Cardiac fibroblast (primary cell): Measurements from ENCODE around the gene FREM1.

Source experiments
- DNase-seq, 2 donors: peaks; one replicate each; pipeline versions ENCODE4 v3.0.0 to v3.0.0-alpha.2; 2010; ENCODE audit warnings: low read depth in 2 of 2
- H3K4me3 ChIP-seq, 2 donors: replicated peaks in 1 of 2; 1 replicate in 1 of 2; 2 replicates in 1 of 2; pipeline ENCODE4 v1.5.1; 2011; ENCODE audit warnings: low read depth in 2 of 2, low read length in 2 of 2, mild to moderate bottlenecking in 2 of 2, moderate library complexity in 1 of 2
- TF ChIP-seq, protein P1 (sequence below): IDR thresholded peaks from one replicate; pipeline ENCODE4 v1.5.1; 2011; ENCODE audit warnings: low read depth, mild to moderate bottlenecking, low read length, inconsistent platforms

FREM1 gene

DNA sequence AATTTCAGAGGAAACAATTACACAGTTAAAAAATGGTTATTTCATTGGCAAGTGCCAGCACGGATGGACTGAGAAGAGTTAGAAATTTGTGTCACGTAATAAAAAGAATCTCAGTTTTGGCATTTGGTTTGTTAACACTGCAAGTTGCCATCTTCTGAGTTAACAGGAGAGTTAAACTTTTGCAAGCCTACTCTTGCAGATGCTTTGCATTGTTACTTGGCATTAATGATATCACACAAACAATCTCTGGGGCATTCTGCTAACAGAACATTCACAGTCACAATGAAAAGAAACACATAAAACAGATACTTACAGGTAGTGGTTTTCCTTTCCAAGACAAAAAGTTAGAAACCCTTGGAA is 647 bp downstream of the FREM1 start:
- TF ChIP-seq, protein P1, sequence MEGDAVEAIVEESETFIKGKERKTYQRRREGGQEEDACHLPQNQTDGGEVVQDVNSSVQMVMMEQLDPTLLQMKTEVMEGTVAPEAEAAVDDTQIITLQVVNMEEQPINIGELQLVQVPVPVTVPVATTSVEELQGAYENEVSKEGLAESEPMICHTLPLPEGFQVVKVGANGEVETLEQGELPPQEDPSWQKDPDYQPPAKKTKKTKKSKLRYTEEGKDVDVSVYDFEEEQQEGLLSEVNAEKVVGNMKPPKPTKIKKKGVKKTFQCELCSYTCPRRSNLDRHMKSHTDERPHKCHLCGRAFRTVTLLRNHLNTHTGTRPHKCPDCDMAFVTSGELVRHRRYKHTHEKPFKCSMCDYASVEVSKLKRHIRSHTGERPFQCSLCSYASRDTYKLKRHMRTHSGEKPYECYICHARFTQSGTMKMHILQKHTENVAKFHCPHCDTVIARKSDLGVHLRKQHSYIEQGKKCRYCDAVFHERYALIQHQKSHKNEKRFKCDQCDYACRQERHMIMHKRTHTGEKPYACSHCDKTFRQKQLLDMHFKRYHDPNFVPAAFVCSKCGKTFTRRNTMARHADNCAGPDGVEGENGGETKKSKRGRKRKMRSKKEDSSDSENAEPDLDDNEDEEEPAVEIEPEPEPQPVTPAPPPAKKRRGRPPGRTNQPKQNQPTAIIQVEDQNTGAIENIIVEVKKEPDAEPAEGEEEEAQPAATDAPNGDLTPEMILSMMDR: no peak
- H3K4me3 ChIP-seq: no peak overlapping the region
- no peak for DNase-seq

DNA sequence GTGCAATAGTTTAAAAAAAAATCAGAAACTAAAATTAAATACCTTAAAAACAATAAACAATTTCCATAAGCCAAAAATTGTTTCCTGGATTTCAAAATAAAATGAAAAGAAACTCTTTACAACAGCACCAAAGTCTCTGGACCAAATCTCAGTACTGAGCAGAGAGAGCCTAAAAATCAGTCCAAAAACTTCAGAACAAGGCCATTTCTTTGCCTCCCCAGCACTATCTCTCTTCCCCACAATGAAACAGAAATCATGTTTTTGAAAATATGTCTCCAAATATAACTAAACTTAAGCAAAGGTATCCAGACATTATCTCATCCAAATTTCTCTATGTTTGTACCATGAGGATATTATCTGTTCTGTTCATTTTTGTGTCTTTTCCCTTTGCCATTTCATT is 1.0 kb downstream of the FREM1 start:
- TF ChIP-seq, protein P1: no peak
- DNase-seq: no peak
- H3K4me3 ChIP-seq: no peak overlapping the region

DNA sequence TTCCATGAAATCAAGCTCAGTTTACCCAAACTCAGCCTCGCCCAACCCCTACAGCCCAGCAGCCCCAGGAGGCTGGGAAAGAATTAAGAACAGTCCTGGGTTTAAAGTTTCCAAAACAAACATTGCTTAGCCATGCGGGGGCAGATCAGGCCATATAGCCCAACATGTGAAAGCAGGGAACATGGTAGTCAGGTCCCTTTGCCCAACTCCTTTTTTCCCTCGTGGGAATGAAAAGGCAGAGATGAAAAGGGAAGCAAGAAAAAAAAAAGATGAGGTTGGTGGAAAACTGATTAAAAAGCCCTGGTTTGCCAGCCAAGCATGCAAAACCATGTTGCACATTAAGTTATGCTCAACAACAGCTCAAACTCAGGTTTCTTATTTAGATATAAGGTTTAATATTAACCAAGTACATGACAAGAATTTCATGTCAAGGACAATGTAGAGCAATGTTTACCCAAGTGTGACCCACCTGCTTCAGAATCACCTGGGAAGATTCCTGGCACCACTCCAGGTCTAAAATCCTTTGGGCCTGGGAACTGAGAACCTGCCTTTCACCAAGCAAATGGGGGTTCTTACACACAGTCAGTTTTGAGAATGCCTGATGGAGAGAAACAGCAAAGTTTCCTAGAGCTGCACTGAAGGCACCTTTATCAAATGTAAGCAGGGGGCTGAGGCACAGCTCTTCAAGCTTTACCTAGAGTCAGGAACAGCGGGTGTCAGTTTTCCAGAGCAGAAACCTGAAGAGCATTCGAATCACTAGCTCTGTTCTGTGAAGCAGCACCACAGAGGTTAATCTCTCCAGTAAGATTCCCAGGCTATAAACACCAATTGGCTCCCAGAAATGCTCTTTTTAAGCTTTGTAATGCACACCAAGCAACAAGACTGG is 1.7 kb downstream of the FREM1 start:
- TF ChIP-seq, protein P1: no peak
- no peak for DNase-seq
- no peak overlapping the region for H3K4me3 ChIP-seq

DNA sequence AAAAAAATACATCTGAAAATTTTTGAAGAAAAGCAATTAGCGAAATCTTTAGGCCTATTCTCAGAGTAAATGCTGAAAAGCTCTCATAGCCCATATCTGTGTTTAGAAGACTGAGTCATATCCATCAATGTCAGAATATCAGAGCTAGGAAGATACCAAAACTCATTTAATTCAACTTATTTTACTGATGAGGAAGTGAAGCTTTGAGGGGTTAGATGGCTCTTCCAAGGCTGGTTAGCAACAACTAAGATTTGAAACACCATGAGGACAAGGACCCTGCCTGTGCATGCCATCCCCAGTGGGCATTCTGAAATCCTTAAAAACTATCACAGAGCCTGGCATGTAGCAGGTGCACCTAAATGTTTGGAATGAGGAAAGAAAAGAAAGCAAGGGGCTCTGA is 2.5 kb downstream of the FREM1 start:
- no peak for DNase-seq
- TF ChIP-seq, protein P1: no peak
- no peak overlapping the region for H3K4me3 ChIP-seq

DNA sequence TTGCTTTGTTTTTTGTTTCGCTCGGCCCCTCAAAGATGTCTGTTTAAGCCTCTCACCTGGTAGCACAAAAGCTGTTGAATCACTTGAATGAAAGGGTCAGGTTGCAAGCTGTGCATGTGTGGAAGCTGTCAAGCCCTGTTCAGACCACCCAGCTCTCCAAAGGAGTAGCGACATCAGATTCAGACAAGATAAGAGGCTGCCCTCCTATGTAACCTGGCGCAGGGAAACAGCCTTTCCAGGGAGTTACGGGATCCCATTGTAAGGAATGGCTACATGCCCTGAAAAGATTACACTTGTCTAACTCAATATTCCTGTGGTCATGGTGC is 2.9 kb downstream of the FREM1 start:
- H3K4me3 ChIP-seq: no peak overlapping the region
- no peak for DNase-seq
- TF ChIP-seq, protein P1: no peak

DNA sequence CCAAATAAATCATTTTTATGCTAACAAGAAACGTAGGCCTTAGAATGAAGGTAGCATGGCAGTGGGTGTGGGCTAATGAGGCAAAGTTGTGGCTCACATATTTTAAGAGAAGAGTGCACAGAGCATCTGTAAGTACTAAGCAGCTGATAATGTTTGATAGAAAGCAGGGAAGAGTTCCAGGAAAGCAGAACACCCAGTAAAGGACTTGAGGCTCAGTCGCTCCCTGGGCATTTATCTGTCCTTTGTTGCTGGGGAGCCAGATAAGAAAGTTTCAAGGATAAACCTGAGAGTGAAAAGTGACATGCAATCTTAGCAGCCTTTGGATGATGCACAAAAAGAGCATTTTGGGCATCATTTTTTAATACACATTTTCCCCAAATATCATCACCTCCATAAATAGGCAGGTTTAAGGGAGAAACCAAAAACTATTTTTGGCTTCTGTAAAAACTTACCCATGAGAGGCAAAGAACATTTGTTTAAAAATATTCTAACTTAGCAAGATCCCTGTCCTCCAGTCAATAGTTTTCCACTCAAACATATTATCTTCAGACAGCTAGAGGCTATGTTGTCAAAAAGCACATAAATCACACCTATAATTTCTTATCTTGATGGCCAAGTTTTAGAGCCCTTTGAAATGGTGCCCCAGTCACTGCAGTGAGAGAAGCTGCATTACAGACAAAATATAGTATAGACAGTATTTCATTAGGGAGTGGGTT is 3.4 kb downstream of the FREM1 start:
- DNase-seq: no peak
- TF ChIP-seq, protein P1: no peak

More for the DNA sequence above, 3.4 kb downstream of the FREM1 start:
- H3K4me3 ChIP-seq: no peak overlapping the region
